ENCODE data around the gene GPR52. TPM values are rescaled to one million over a fixed set of nuclear protein-coding genes. Genes with fewer than 3 reads are reported as not detected.

GPR52 gene
- total RNA-seq, 1 experiment from 2014 or later, result 0.90 TPM

GRCh38 chr1:174480324-174480723 is 32.6 kb downstream of the GPR52 start:
- Histone ChIP-seq H3K9me3 (ENCODE audit: low read depth, low read length, poor library complexity, severe bottlenecking) (no peaks in the 10 kb centered on the region), H3K4me1 (ENCODE audit: insufficient read depth, low read length, poor library complexity, severe bottlenecking) (no peaks in the 10 kb centered on the region), H3K4me3 (ENCODE audit: low read depth, low read length, poor library complexity, severe bottlenecking) (no peak overlapping the region), H3K27ac (ENCODE audit: low read depth, low read length, poor library complexity, severe bottlenecking) (no peak overlapping the region), H3K27me3 (replicated peaks; ENCODE audit: insufficient read depth, low read depth, low read length, poor library complexity) (no peaks in the 10 kb centered on the region), H3K36me3 (ENCODE audit: insufficient read depth, low read length, poor library complexity, severe bottlenecking) (no peaks in the 10 kb centered on the region)
- ChIA-PET CTCF (no interaction called here), POLR2A (ENCODE audit: low non-redundant PET) (interaction anchor here (0.6 kb wide), 1 partner anchor 1272 kb away, joined by 3 read pairs; no protein-coding TSS in a partner anchor)
- intact Hi-C loops (cut with micrococcal nuclease; ENCODE audit: unreplicated experiment), result no loop called here
- no TSS peak for BruUV-seq (replicated peaks)
- no peak for TF ChIP-seq EZH2 (IDR thresholded peaks at IDR 0.05; ENCODE audit: borderline replicate concordance, low read depth, low read length, poor library complexity, severe bottlenecking)
- TF ChIP-seq CTCF (conservative IDR thresholded peaks at IDR 0.05; ENCODE audit: low read depth, low read length), result no peak
- peak; percentile 18 for DNase-seq (ENCODE audit: low spot score)

GRCh38 chr1:174491606-174492005 is 43.8 kb downstream of the GPR52 start:
- intact Hi-C loops (cut with micrococcal nuclease; ENCODE audit: unreplicated experiment), result no loop called here
- no peak overlapping the region for H3K4me3 ChIP-seq (ENCODE audit: low read depth, low read length, poor library complexity, severe bottlenecking)
- ChIA-PET POLR2A (ENCODE audit: low non-redundant PET) (no interaction called here), CTCF (no interaction called here)
- TF ChIP-seq CTCF (conservative IDR thresholded peaks at IDR 0.05; ENCODE audit: low read depth, low read length) (no peak), EZH2 (IDR thresholded peaks at IDR 0.05; ENCODE audit: borderline replicate concordance, low read depth, low read length, poor library complexity, severe bottlenecking) (no peak)
- no peaks in the 10 kb centered on the region for H3K27me3 ChIP-seq (replicated peaks; ENCODE audit: insufficient read depth, low read depth, low read length, poor library complexity)
- H3K27ac ChIP-seq (ENCODE audit: low read depth, low read length, poor library complexity, severe bottlenecking), result no peak overlapping the region
- no peaks in the 10 kb centered on the region for H3K9me3 ChIP-seq (ENCODE audit: low read depth, low read length, poor library complexity, severe bottlenecking)
- BruUV-seq (replicated peaks), result no TSS peak
- DNase-seq (ENCODE audit: low spot score), result no peak
- H3K4me1 ChIP-seq (ENCODE audit: insufficient read depth, low read length, poor library complexity, severe bottlenecking), result no peaks in the 10 kb centered on the region
- no peaks in the 10 kb centered on the region for H3K36me3 ChIP-seq (ENCODE audit: insufficient read depth, low read length, poor library complexity, severe bottlenecking)

- no peak for DNase-seq (ENCODE audit: low spot score)
- BruUV-seq (replicated peaks), result no TSS peak
- ChIA-PET POLR2A (ENCODE audit: low non-redundant PET) (no interaction called here), CTCF (no interaction called here)
- H3K4me1 ChIP-seq (ENCODE audit: insufficient read depth, low read length, poor library complexity, severe bottlenecking), result no peaks in the 10 kb centered on the region
- no peaks in the 10 kb centered on the region for H3K9me3 ChIP-seq (ENCODE audit: low read depth, low read length, poor library complexity, severe bottlenecking)
- no peak overlapping the region for H3K4me3 ChIP-seq (ENCODE audit: low read depth, low read length, poor library complexity, severe bottlenecking)
- H3K27ac ChIP-seq (ENCODE audit: low read depth, low read length, poor library complexity, severe bottlenecking), result no peak overlapping the region
- TF ChIP-seq EZH2 (IDR thresholded peaks at IDR 0.05; ENCODE audit: borderline replicate concordance, low read depth, low read length, poor library complexity, severe bottlenecking), result no peak
- no peak for TF ChIP-seq CTCF (conservative IDR thresholded peaks at IDR 0.05; ENCODE audit: low read depth, low read length)
- H3K36me3 ChIP-seq (ENCODE audit: insufficient read depth, low read length, poor library complexity, severe bottlenecking), result no peaks in the 10 kb centered on the region
- intact Hi-C loops (cut with micrococcal nuclease; ENCODE audit: unreplicated experiment), result no loop called here
- H3K27me3 ChIP-seq (replicated peaks; ENCODE audit: insufficient read depth, low read depth, low read length, poor library complexity), result no peaks in the 10 kb centered on the region
Observed at GRCh38 chr1:174497478-174497877, 49.7 kb downstream of the GPR52 start.

Data from A673 (cell line).